Activated CD8-positive, alpha-beta memory T cell treated with anti-CD3 and anti-CD28 coated beads, Interleukin-2, amount 10 ng/mL, durations not matched to agents 7 days and 5 days (primary cell): ENCODE data around the gene ATXN10. TPM values are rescaled to one million over a fixed set of nuclear protein-coding genes. Genes with fewer than 3 reads are reported as not detected.

Experiments
- ATAC-seq: fragments of 150-1000 bp; cut with Tn5 transposase; one replicate; pipeline ENCODE4 v1.10.0; 2021; ENCODE audit warnings: moderate library complexity
- CTCF ChIA-PET: fragments of 350-600 bp; sonication (Branson Sonifier 250); formaldehyde crosslinking; loops from one replicate; lab custom pipeline; 2021; ENCODE audit warnings: antibody characterized with exemption; lab: Charles Lee
- DNase-seq: peaks from one replicate; pipeline ENCODE4 v3.0.0-alpha.2; 2020
- H3K27ac Mint-ChIP-seq: one replicate; pipeline ENCODE4 v1.8.0; 2021; ENCODE audit warnings: mild to moderate bottlenecking, mixed read lengths
- H3K27me3 Mint-ChIP-seq: one replicate; pipeline ENCODE4 v1.8.0; 2021; ENCODE audit warnings: mixed read lengths
- H3K36me3 Mint-ChIP-seq: one replicate; pipeline ENCODE4 v1.8.0; 2021; ENCODE audit warnings: mild to moderate bottlenecking, mixed read lengths
- H3K4me1 Mint-ChIP-seq: one replicate; pipeline ENCODE4 v1.8.0; 2021; ENCODE audit warnings: mixed read lengths
- H3K4me3 Mint-ChIP-seq: one replicate; pipeline ENCODE4 v1.8.0; 2021; ENCODE audit warnings: mild to moderate bottlenecking, moderate library complexity, mixed read lengths
- H3K9me3 Mint-ChIP-seq: one replicate; pipeline ENCODE4 v1.8.0; 2022; ENCODE audit warnings: low read depth, mixed read lengths
- total RNA-seq, 2 experiments: library from RNA; stranded (reverse); gene quantifications; one replicate each; pipeline ENCODE4 v1.2.3, GENCODE V29; 2021

ATXN10 gene
- total RNA-seq, 2 experiments from 2014 or later = 93.6 to 112 TPM

DNA sequence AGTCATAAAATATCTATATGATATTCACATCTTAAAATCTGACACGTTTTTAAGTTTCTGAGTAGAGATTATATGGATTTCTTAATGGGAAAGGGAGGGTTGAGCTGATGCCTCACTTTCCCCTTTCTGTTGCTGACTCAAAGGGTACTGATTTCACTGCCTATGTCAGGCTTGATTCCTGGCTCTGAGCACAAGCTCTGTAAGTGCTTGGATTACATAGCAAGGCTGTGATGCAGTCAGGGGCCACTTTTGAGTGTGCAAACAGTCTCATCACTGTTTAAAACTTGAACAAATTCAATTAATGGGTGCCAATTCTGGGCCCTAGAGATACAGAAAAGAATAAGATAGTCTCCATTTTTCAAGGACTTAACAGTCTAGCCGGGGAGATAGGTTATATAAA is 14.4 kb downstream of the ATXN10 start:
- DNase-seq = no peak
- CTCF ChIA-PET = no interaction called here
- H3K4me1 Mint-ChIP-seq = no peaks in the 10 kb centered on the region
- ATAC-seq = no peak
- no peak overlapping the region for H3K27ac Mint-ChIP-seq
- H3K9me3 Mint-ChIP-seq = no peaks in the 10 kb centered on the region
- H3K27me3 Mint-ChIP-seq = no peaks in the 10 kb centered on the region
- no peak overlapping the region for H3K4me3 Mint-ChIP-seq
- peaks cover 7% of the 10 kb centered on the region for H3K36me3 Mint-ChIP-seq

DNA sequence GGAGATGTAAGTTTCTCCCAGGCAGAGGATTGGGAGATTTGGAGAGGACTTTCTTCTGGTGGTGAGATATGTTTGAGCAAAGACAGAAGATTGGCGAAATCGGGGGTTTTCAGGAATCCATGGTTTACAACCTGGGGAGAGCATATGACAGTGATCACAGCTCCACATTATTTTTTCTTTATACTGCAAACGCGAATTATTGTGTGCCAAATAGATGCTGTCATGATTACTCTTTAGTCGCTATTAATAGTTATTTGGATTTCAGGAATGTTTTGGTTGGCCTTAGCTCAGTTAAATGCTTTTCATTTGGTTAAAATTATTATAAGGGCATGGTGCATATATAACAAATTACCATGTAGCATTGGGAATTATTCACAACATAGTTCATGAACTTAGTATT is 15.2 kb downstream of the ATXN10 start:
- Mint-ChIP-seq H3K4me1 (no peaks in the 10 kb centered on the region), H3K4me3 (no peak overlapping the region), H3K27ac (no peak overlapping the region), H3K36me3 (peaks cover 10% of the 10 kb centered on the region), H3K9me3 (no peaks in the 10 kb centered on the region), H3K27me3 (no peaks in the 10 kb centered on the region)
- DNase-seq (no peak), ATAC-seq (no peak)
- CTCF ChIA-PET = interaction anchor here (1.1 kb wide), 1 partner anchor 319 kb away, joined by 3 read pairs; no protein-coding TSS in a partner anchor

DNA sequence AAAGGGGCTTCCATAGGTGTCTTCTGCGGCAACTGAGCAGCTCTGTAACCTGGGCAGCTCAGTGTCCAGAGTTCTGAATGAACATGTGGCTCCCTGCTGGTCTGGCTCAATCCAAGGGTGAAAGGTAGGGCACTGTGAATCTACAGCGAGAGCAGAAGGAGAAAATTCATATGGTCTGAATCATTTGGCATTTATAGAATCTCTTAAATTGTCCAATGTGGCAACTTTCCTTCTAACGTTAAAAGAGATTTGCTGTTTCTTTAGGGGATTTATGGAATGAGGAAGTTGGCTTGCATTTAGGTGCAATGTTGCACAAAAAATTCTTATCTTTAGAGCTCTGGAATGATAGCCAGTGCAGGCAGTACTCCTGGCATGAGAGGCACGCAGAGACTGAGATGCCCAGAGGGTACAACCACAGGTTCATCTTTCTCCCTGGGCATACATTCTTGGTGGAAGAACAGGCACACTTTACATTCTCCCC is 17.0 kb downstream of the ATXN10 start:
- no peaks in the 10 kb centered on the region for H3K4me1 Mint-ChIP-seq
- H3K27ac Mint-ChIP-seq = no peak overlapping the region
- ATAC-seq (no peak), DNase-seq (no peak)
- H3K36me3 Mint-ChIP-seq = peaks cover 18% of the 10 kb centered on the region
- no peak overlapping the region for H3K4me3 Mint-ChIP-seq
- no peaks in the 10 kb centered on the region for H3K27me3 Mint-ChIP-seq
- CTCF ChIA-PET = no interaction called here
- H3K9me3 Mint-ChIP-seq = no peaks in the 10 kb centered on the region

DNA sequence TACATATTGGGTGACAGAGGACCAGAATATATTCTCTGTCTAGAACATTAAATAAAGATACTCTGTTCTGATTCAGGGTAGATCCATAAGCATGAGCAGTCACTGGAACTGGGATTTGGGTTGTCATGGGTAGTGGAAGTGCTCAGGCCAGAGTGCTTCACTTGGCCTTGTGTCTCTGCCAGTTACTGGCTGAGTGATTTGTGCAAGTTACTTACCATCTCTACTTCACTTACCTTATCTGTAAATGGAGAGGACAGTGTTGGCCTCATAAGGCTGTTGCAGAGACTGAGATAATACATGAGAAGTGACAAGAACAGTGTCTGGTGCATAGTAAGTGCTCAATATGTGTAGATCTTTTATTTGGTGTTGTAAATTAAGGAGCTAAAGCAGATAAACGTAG is 17.6 kb downstream of the ATXN10 start:
- no peak overlapping the region for H3K27ac Mint-ChIP-seq
- no peaks in the 10 kb centered on the region for H3K9me3 Mint-ChIP-seq
- peaks cover 23% of the 10 kb centered on the region for H3K36me3 Mint-ChIP-seq

GRCh38 chr22:45690008-45690407 is 18.4 kb downstream of the ATXN10 start:
- Mint-ChIP-seq H3K4me1 (no peaks in the 10 kb centered on the region), H3K4me3 (no peak overlapping the region), H3K27ac (no peak overlapping the region)

More for the DNA sequence above, 17.6 kb downstream of the ATXN10 start:
- Mint-ChIP-seq H3K4me3 (no peak overlapping the region), H3K27me3 (no peaks in the 10 kb centered on the region), H3K4me1 (no peaks in the 10 kb centered on the region)
- DNase-seq (no peak), ATAC-seq (no peak)
- CTCF ChIA-PET = no interaction called here

GRCh38 chr22:45692549-45692948 is 20.9 kb downstream of the ATXN10 start:
- CTCF ChIA-PET = no interaction called here
- Mint-ChIP-seq H3K27me3 (no peaks in the 10 kb centered on the region), H3K4me1 (no peaks in the 10 kb centered on the region), H3K4me3 (no peak overlapping the region), H3K27ac (no peak overlapping the region), H3K36me3 (peaks cover 26% of the 10 kb centered on the region), H3K9me3 (no peaks in the 10 kb centered on the region)
- no peak for DNase-seq
- ATAC-seq = no peak

More at GRCh38 chr22:45690008-45690407, 18.4 kb downstream of the ATXN10 start:
- Mint-ChIP-seq H3K27me3 (no peaks in the 10 kb centered on the region), H3K9me3 (no peaks in the 10 kb centered on the region), H3K36me3 (peaks cover 23% of the 10 kb centered on the region)
- ATAC-seq (no peak), DNase-seq (no peak)
- CTCF ChIA-PET = no interaction called here

DNA sequence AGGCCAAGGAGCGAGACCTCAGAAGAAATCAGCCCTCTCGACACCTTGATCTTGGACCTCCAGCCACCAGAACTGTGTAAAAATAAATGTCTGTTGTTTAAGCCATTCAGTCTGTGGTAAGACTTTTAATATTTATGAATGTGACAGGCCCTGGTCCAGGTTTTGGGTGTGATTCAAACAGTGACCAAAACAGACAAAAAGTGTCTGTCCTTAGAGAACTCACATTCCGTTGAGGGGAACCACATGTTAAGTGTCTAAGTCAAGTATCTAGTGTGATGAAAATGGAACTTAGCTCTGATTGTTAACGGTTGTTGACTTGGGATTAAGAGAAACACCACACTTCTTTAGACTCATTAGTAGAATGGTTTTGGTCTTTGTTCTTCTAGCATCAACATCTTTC is 22.2 kb downstream of the ATXN10 start:
- Mint-ChIP-seq H3K27ac (no peak overlapping the region), H3K9me3 (no peaks in the 10 kb centered on the region), H3K27me3 (no peaks in the 10 kb centered on the region), H3K4me1 (no peaks in the 10 kb centered on the region), H3K36me3 (peaks cover 34% of the 10 kb centered on the region), H3K4me3 (no peak overlapping the region)
- ATAC-seq (no peak), DNase-seq (no peak)
- CTCF ChIA-PET = no interaction called here

DNA sequence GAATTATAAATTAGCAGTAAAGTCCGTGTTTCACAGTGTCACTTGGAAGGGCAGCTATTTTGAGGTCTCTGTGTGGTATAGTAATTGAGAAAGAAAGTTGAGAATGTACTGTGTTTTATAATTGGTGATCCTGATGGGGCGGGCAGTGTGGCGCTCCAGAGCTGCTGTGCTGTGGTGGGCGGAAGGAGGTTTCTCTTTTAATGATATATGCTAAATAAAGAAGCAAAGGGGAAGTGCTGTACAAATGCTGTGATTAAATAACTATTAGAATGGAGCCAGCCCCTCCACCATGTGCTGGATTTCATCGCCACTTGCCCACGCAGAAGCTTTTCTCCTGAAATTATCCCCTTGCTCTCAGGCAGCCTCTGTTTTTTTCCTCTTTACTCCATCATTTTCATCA is 24.6 kb downstream of the ATXN10 start:
- Mint-ChIP-seq H3K4me3 (no peak overlapping the region), H3K4me1 (no peaks in the 10 kb centered on the region), H3K27ac (no peak overlapping the region), H3K27me3 (no peaks in the 10 kb centered on the region), H3K9me3 (no peaks in the 10 kb centered on the region), H3K36me3 (peaks cover 34% of the 10 kb centered on the region)
- DNase-seq (no peak), ATAC-seq (no peak)
- CTCF ChIA-PET = no interaction called here

- H3K36me3 Mint-ChIP-seq = peaks cover 37% of the 10 kb centered on the region
- H3K4me1 Mint-ChIP-seq = no peaks in the 10 kb centered on the region
- DNase-seq (no peak), ATAC-seq (no peak)
- no peaks in the 10 kb centered on the region for H3K27me3 Mint-ChIP-seq
- no peak overlapping the region for H3K27ac Mint-ChIP-seq
- no peak overlapping the region for H3K4me3 Mint-ChIP-seq
- CTCF ChIA-PET = no interaction called here
- H3K9me3 Mint-ChIP-seq = no peaks in the 10 kb centered on the region
These were observed 26.5 kb downstream of the ATXN10 start for GRCh38 chr22:45698094-45698493.

DNA sequence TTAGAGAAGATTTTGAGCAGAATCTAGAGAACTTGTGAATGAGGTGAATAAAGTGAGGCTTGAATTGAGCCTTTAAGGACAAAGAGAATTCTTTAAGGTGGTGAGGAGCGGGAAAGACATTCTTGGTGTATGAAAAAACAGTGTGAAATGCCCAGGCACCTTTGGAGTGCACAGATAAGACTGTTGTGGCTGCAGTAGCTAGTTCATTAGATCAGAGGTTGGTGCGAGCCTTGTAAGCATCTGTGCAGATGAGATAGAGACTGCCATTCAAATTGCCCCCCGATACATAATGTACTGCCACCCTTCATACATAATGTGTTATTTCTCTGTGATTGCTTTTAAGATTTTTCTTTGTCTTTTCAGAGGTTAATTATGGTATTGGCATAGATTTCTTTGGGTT is 31.3 kb downstream of the ATXN10 start:
- CTCF ChIA-PET = no interaction called here
- Mint-ChIP-seq H3K4me1 (peaks cover 2% of the 10 kb centered on the region), H3K9me3 (no peaks in the 10 kb centered on the region), H3K36me3 (peaks cover 47% of the 10 kb centered on the region), H3K4me3 (no peak overlapping the region), H3K27me3 (no peaks in the 10 kb centered on the region), H3K27ac (no peak overlapping the region)
- ATAC-seq = no peak
- DNase-seq = no peak

DNA sequence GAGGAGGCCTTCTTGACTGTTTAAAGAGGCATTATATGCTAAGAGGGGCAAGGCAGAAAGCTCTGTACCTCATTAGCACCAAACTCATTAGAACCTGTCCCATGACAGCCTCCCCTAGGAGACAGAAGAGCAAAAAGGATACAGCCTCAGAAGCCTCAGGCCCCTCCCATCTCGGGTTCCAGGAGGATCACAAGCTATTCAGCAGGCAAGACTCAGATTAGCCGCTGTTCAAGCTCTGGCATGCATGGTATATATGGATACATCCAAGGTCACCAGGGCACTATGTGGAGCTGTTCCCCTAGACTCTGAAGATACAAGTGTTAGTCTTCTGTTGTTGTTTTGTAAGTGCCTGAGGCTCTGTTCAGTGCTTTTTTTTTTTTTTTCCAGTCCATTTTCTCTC is 32.1 kb downstream of the ATXN10 start:
- H3K36me3 Mint-ChIP-seq = peaks cover 46% of the 10 kb centered on the region
- peaks cover 6% of the 10 kb centered on the region for H3K4me1 Mint-ChIP-seq
- H3K27ac Mint-ChIP-seq = no peak overlapping the region
- H3K9me3 Mint-ChIP-seq = no peaks in the 10 kb centered on the region
- no peak overlapping the region for H3K4me3 Mint-ChIP-seq
- CTCF ChIA-PET = no interaction called here
- ATAC-seq = no peak
- no peak for DNase-seq
- H3K27me3 Mint-ChIP-seq = no peaks in the 10 kb centered on the region

GRCh38 chr22:45704648-45705047 is 33.0 kb downstream of the ATXN10 start:
- ATAC-seq = no peak
- CTCF ChIA-PET = no interaction called here

GRCh38 chr22:45707605-45708004 is 36.0 kb downstream of the ATXN10 start:
- Mint-ChIP-seq H3K4me3 (no peak overlapping the region), H3K4me1 (peaks cover 17% of the 10 kb centered on the region), H3K27me3 (no peaks in the 10 kb centered on the region), H3K27ac (no peak overlapping the region), H3K9me3 (no peaks in the 10 kb centered on the region), H3K36me3 (peaks cover 50% of the 10 kb centered on the region)
- DNase-seq (no peak), ATAC-seq (no peak)
- CTCF ChIA-PET = no interaction called here

More at GRCh38 chr22:45704648-45705047, 33.0 kb downstream of the ATXN10 start:
- Mint-ChIP-seq H3K27me3 (no peaks in the 10 kb centered on the region), H3K4me3 (no peak overlapping the region), H3K36me3 (peaks cover 51% of the 10 kb centered on the region), H3K27ac (no peak overlapping the region), H3K9me3 (no peaks in the 10 kb centered on the region), H3K4me1 (peaks cover 14% of the 10 kb centered on the region)
- DNase-seq = no peak

- DNase-seq = no peak
- no peak overlapping the region for H3K4me3 Mint-ChIP-seq
- no peak for ATAC-seq
- no peaks in the 10 kb centered on the region for H3K27me3 Mint-ChIP-seq
- CTCF ChIA-PET = no interaction called here
- H3K27ac Mint-ChIP-seq = no peak overlapping the region
- H3K9me3 Mint-ChIP-seq = no peaks in the 10 kb centered on the region
- peaks cover 17% of the 10 kb centered on the region for H3K4me1 Mint-ChIP-seq
- peaks cover 45% of the 10 kb centered on the region for H3K36me3 Mint-ChIP-seq
These were observed 36.5 kb downstream of the ATXN10 start for GRCh38 chr22:45708145-45708544.
